ENCODE data around the gene RBM19.

DNA sequence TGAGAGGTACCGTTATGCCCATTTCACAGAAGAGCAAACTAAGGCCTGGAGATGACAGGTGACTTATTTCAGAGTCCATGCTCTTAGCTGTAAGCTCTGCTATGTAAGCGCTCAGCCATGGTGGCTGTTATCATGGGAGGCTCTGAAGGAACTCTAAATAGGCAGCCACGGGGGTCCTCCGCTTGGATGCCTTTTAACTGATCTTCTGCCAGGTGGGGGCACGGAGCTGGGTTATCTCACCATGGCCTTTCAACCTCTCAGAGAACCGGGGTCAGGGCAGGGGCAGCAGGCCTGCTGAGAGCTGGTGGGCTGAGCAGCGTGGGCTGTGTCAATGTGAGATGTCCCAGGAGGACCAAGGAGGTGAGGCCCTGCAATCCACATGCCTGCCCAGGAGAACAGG is 49.7 kb upstream of the RBM19 start:
- TF ChIP-seq, protein P1, sequence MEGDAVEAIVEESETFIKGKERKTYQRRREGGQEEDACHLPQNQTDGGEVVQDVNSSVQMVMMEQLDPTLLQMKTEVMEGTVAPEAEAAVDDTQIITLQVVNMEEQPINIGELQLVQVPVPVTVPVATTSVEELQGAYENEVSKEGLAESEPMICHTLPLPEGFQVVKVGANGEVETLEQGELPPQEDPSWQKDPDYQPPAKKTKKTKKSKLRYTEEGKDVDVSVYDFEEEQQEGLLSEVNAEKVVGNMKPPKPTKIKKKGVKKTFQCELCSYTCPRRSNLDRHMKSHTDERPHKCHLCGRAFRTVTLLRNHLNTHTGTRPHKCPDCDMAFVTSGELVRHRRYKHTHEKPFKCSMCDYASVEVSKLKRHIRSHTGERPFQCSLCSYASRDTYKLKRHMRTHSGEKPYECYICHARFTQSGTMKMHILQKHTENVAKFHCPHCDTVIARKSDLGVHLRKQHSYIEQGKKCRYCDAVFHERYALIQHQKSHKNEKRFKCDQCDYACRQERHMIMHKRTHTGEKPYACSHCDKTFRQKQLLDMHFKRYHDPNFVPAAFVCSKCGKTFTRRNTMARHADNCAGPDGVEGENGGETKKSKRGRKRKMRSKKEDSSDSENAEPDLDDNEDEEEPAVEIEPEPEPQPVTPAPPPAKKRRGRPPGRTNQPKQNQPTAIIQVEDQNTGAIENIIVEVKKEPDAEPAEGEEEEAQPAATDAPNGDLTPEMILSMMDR (IDR thresholded peaks at IDR 0.05): no peak
- no peak for TF ChIP-seq EP300 (IDR thresholded peaks at IDR 0.05)
